Activated CD4-positive, alpha-beta memory T cell treated with anti-CD3 and anti-CD28 coated beads, Interleukin-2, amount 10 ng/mL, durations not matched to agents 7 days and 5 days (primary cell): Measurements from ENCODE around the gene NOS1. TPM values are rescaled to one million over a fixed set of nuclear protein-coding genes. Genes with fewer than 3 reads are reported as not detected.
"Not testable (repeated sequence)": the region's sequence is repeated elsewhere in the genome, so short reads cannot be mapped to it uniquely, and the experiment has no call there.

Source experiments
- CTCF ChIA-PET: fragments of 350-600 bp; sonication (Branson Sonifier 250); formaldehyde crosslinking; loops from one replicate; lab custom pipeline; 2021; ENCODE audit warnings: antibody characterized with exemption, inconsistent platforms; lab: Charles Lee
- POLR2A ChIA-PET: fragments of 350-600 bp; sonication (Branson Sonifier 250); formaldehyde crosslinking; loops from one replicate; lab custom pipeline; 2021; ENCODE audit warnings: antibody characterized with exemption; lab: Charles Lee
- DNase-seq: peaks from one replicate; pipeline ENCODE4 v3.0.0-alpha.2; 2020
- H3K27ac Mint-ChIP-seq: one replicate; pipeline ENCODE4 v1.8.0; 2021; ENCODE audit warnings: mild to moderate bottlenecking, mixed read lengths
- H3K27me3 Mint-ChIP-seq: one replicate; pipeline ENCODE4 v1.8.0; 2021; ENCODE audit warnings: mixed read lengths
- H3K36me3 Mint-ChIP-seq: one replicate; pipeline ENCODE4 v1.8.0; 2021; ENCODE audit warnings: low read depth, mixed read lengths
- H3K4me1 Mint-ChIP-seq: one replicate; pipeline ENCODE4 v1.8.0; 2021; ENCODE audit warnings: mixed read lengths
- H3K4me3 Mint-ChIP-seq: one replicate; pipeline ENCODE4 v1.8.0; 2021; ENCODE audit warnings: mild to moderate bottlenecking, mixed read lengths
- H3K9me3 Mint-ChIP-seq: one replicate; pipeline ENCODE4 v1.8.0; 2021; ENCODE audit warnings: mixed read lengths
- total RNA-seq, 2 experiments: library from RNA; stranded (reverse); gene quantifications; one replicate each; pipeline ENCODE4 v1.2.3, GENCODE V29; 2021

NOS1 gene
- total RNA-seq, 2 experiments from 2014 or later = not detected

- ChIA-PET CTCF (interaction anchor here (1.4 kb wide), 1 partner anchor 10 kb away, joined by 7 read pairs; no protein-coding TSS in a partner anchor), POLR2A (no interaction called here)
- no peak overlapping the region for H3K4me3 Mint-ChIP-seq
- H3K9me3 Mint-ChIP-seq = no peaks in the 10 kb centered on the region
- no peaks in the 10 kb centered on the region for H3K36me3 Mint-ChIP-seq
- H3K4me1 Mint-ChIP-seq = no peaks in the 10 kb centered on the region
- peaks cover 7% of the 10 kb centered on the region for H3K27me3 Mint-ChIP-seq
- H3K27ac Mint-ChIP-seq = no peak overlapping the region
- no peak for DNase-seq
Measured at GRCh38 chr12:117202556-117202955, 158.9 kb downstream of the NOS1 start.

- H3K4me1 Mint-ChIP-seq = no peaks in the 10 kb centered on the region
- ChIA-PET POLR2A (no interaction called here), CTCF (interaction anchor here (0.7 to 1.4 kb wide), 2 partner anchors 11 to 876 kb away, joined by 3 to 7 read pairs; no protein-coding TSS in a partner anchor)
- no peaks in the 10 kb centered on the region for H3K36me3 Mint-ChIP-seq
- H3K27ac Mint-ChIP-seq = no peak overlapping the region
- H3K4me3 Mint-ChIP-seq = no peak overlapping the region
- peaks cover 7% of the 10 kb centered on the region for H3K27me3 Mint-ChIP-seq
- H3K9me3 Mint-ChIP-seq = no peaks in the 10 kb centered on the region
- DNase-seq = no peak
Measured at GRCh38 chr12:117202033-117202432, 159.4 kb downstream of the NOS1 start.

GRCh38 chr12:117199956-117200744 lies 161.3 kb downstream of the NOS1 start:
- H3K36me3 Mint-ChIP-seq, DNase-seq, CTCF ChIA-PET, POLR2A ChIA-PET, H3K4me3 Mint-ChIP-seq, H3K27ac Mint-ChIP-seq, H3K9me3 Mint-ChIP-seq, H3K27me3 Mint-ChIP-seq, H3K4me1 Mint-ChIP-seq: not testable (repeated sequence)

GRCh38 chr12:117196334-117196733 lies 165.1 kb downstream of the NOS1 start:
- H3K4me1 Mint-ChIP-seq, H3K27ac Mint-ChIP-seq, H3K36me3 Mint-ChIP-seq, H3K9me3 Mint-ChIP-seq, POLR2A ChIA-PET, CTCF ChIA-PET, H3K4me3 Mint-ChIP-seq, DNase-seq: not testable (repeated sequence)
- H3K27me3 Mint-ChIP-seq = peaks cover 22% of the 10 kb centered on the region

DNA sequence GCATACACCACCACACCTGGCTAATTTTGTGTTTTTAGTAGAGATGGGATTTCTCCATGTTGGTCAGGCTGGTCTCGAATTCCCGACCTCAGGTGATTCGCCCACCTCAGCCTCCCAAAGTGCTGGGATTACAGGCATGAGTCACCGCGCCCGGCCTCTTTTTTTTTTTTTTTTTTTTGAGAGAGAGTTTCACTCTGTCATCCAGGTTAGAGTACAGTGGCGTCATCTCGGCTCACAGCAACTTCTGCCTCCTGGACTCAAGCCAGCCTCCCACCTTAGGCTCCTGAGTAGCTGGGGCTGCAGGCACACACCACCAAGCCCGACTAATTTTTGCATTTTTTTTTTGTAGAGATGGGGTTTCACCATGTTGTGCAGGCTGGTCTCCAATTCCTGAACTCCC lies 166.4 kb downstream of the NOS1 start:
- POLR2A ChIA-PET, CTCF ChIA-PET, H3K9me3 Mint-ChIP-seq: not testable (repeated sequence)

DNA sequence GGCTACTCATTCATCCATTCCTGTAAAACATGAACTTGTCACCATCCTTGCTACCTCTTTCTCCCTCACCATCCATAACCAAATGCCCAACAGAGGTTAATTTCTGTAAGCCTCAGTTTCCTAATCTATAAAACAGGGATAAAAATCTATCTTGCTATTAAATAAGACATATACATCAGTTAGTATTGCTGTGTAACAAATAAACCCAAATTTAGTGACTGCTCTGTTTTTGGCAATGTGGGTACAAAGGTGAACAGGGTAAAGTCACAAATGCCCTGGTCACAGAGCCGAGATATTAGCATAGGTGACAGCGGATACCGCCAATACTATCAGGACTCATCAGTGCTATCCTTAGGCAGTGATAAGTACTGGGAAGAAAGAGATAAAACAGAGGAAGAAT lies 167.5 kb downstream of the NOS1 start:
- peaks cover 12% of the 10 kb centered on the region for H3K4me1 Mint-ChIP-seq
- H3K27ac Mint-ChIP-seq = no peak overlapping the region
- no peak overlapping the region for H3K4me3 Mint-ChIP-seq
- peaks cover 8% of the 10 kb centered on the region for H3K36me3 Mint-ChIP-seq
- ChIA-PET CTCF (no interaction called here), POLR2A (no interaction called here)
- peaks cover 21% of the 10 kb centered on the region for H3K27me3 Mint-ChIP-seq
- DNase-seq = no peak
- H3K9me3 Mint-ChIP-seq = peaks cover 5% of the 10 kb centered on the region

More for the DNA sequence above, 166.4 kb downstream of the NOS1 start:
- not testable (repeated sequence) for H3K36me3 Mint-ChIP-seq, H3K4me3 Mint-ChIP-seq, H3K27ac Mint-ChIP-seq, H3K4me1 Mint-ChIP-seq, DNase-seq
- H3K27me3 Mint-ChIP-seq = peaks cover 21% of the 10 kb centered on the region

GRCh38 chr12:117192581-117192980 lies 168.8 kb downstream of the NOS1 start:
- H3K27ac Mint-ChIP-seq, H3K4me3 Mint-ChIP-seq, H3K9me3 Mint-ChIP-seq, POLR2A ChIA-PET, CTCF ChIA-PET, DNase-seq, H3K36me3 Mint-ChIP-seq: not testable (repeated sequence)
- H3K27me3 Mint-ChIP-seq = peaks cover 21% of the 10 kb centered on the region
- peaks cover 21% of the 10 kb centered on the region for H3K4me1 Mint-ChIP-seq

DNA sequence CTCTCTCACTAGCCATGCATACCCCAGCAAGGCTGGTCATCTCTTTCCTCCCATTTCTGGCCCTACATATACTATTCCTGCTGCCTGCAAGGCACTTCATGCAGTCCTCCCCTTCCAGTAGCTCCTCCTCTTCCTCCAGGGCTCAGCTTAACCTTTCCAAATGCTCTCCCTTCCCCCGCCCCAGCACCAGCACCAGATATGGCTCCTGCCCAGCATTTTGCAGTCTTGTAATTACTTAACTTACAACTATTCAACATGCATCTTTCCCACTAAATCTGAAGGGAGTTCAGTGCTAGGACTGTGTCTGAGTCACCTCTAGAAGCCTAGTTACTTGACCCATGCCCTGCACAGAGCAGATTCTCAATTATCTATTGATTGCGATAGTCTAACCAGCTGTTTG lies 169.4 kb downstream of the NOS1 start:
- CTCF ChIA-PET = no interaction called here

GRCh38 chr12:117190210-117190781 lies 171.1 kb downstream of the NOS1 start, which contains the start of gene FBXO21:
FBXO21 (minus strand) TSS chr12:117190470; CDS start chr12:117190456, 14 bp downstream.
- peak; percentile 91 for DNase-seq
- H3K4me1 Mint-ChIP-seq = peaks cover 23% of the 10 kb centered on the region
- H3K9me3 Mint-ChIP-seq = peaks cover 5% of the 10 kb centered on the region
- POLR2A ChIA-PET = interaction anchor here (0.6 to 1.0 kb wide), 2 partner anchors 9 to 36 kb away, joined by 3 read pairs; no protein-coding TSS in a partner anchor
- H3K4me3 Mint-ChIP-seq = peak within 1 kb of the TSS; percentile 87
- peak within 1 kb of the TSS; percentile 80 for H3K27ac Mint-ChIP-seq
- H3K36me3 Mint-ChIP-seq = peaks cover 21% of the 10 kb centered on the region
- CTCF ChIA-PET = no interaction called here
- peaks cover 18% of the 10 kb centered on the region for H3K27me3 Mint-ChIP-seq

More for the DNA sequence above, 169.4 kb downstream of the NOS1 start:
- peaks cover 13% of the 10 kb centered on the region for H3K36me3 Mint-ChIP-seq
- DNase-seq = no peak
- peaks cover 5% of the 10 kb centered on the region for H3K9me3 Mint-ChIP-seq
- no peak overlapping the region for H3K27ac Mint-ChIP-seq
- POLR2A ChIA-PET = no interaction called here
- H3K4me3 Mint-ChIP-seq = no peak overlapping the region
- peaks cover 21% of the 10 kb centered on the region for H3K27me3 Mint-ChIP-seq
- peaks cover 23% of the 10 kb centered on the region for H3K4me1 Mint-ChIP-seq

GRCh38 chr12:117189725-117190209 lies 171.7 kb downstream of the NOS1 start:
- CTCF ChIA-PET = no interaction called here
- POLR2A ChIA-PET = interaction anchor here (0.6 to 1.0 kb wide), 2 partner anchors 8 to 35 kb away, joined by 3 read pairs; no protein-coding TSS in a partner anchor

GRCh38 chr12:117188961-117189724 lies 172.3 kb downstream of the NOS1 start:
- Mint-ChIP-seq H3K27ac (peak overlapping the region; percentile 80), H3K9me3 (peaks cover 5% of the 10 kb centered on the region), H3K4me1 (peaks cover 23% of the 10 kb centered on the region), H3K27me3 (peaks cover 18% of the 10 kb centered on the region), H3K4me3 (peak overlapping the region; percentile 87), H3K36me3 (peaks cover 30% of the 10 kb centered on the region)
- ChIA-PET CTCF (no interaction called here), POLR2A (no interaction called here)
- DNase-seq = no peak

More at GRCh38 chr12:117189725-117190209, 171.7 kb downstream of the NOS1 start:
- Mint-ChIP-seq H3K9me3 (peaks cover 5% of the 10 kb centered on the region), H3K4me3 (peak overlapping the region; percentile 87), H3K36me3 (peaks cover 26% of the 10 kb centered on the region), H3K4me1 (peaks cover 23% of the 10 kb centered on the region), H3K27ac (peak overlapping the region; percentile 80), H3K27me3 (peaks cover 18% of the 10 kb centered on the region)
- peak; percentile 44 for DNase-seq

DNA sequence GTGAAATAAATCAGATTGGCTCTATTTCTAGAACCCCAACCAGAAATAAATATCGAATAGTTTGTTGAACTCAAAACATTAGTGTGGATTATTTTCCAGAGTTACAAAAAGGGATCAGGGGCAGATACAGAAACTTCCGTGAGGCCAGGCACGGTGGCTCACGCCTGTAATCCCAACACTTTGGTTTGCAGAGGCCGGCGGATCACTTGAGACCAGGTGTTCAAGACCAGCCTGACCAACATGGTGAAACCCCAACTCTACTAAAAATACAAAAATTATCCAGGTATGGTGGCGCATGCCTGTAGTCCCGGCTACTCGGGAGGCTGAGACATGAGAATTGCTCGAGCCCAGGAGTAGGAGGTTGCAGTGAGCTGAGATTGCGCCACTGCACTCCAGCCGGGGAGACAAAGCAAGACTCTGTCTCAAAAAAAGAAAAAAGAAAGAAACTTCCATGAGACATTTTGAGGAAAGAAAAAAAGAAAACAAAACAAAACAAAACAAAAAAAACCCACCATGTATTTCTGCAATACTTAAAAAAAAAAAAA lies 173.2 kb downstream of the NOS1 start:
- DNase-seq = no peak
- CTCF ChIA-PET = no interaction called here
- Mint-ChIP-seq H3K27me3 (peaks cover 12% of the 10 kb centered on the region), H3K9me3 (peaks cover 3% of the 10 kb centered on the region), H3K4me3 (peak overlapping the region; percentile 87), H3K36me3 (peaks cover 39% of the 10 kb centered on the region), H3K27ac (no peak overlapping the region), H3K4me1 (peaks cover 23% of the 10 kb centered on the region)
- POLR2A ChIA-PET = no interaction called here
